H9 (cell line): ENCODE data around the gene CPT1A. TPM values are rescaled to one million over a fixed set of nuclear protein-coding genes. Genes with fewer than 3 reads are reported as not detected.

Experiments used
- DNase-seq: peaks from one replicate; pipeline ENCODE4 v3.0.0-alpha.2; 2017
- H2AFZ ChIP-seq: one replicate; pipeline ENCODE4 v1.6.1; 2013; ENCODE audit warnings: mild to moderate bottlenecking, low read length, control low read depth, moderate library complexity
- H2AK5ac ChIP-seq: 2 replicates; pipeline ENCODE4 v1.6.1; 2013; ENCODE audit warnings: low read length, control low read depth, mixed read lengths; ENCODE audit not compliant: insufficient read length
- H2BK120ac ChIP-seq: one replicate; pipeline ENCODE4 v1.6.1; 2013; ENCODE audit warnings: low read depth, mild to moderate bottlenecking, low read length, control low read depth, inconsistent platforms; ENCODE audit not compliant: poor library complexity, severe bottlenecking
- H2BK12ac ChIP-seq: 2 replicates; pipeline ENCODE4 v1.6.1; 2013; ENCODE audit warnings: low read length, control low read depth, mixed read lengths, low read depth; ENCODE audit not compliant: insufficient read length
- H2BK15ac ChIP-seq: 2 replicates; pipeline ENCODE4 v1.6.1; 2013; ENCODE audit warnings: low read depth, low read length, control low read depth
- H2BK20ac ChIP-seq: one replicate; pipeline ENCODE4 v1.6.1; 2013; ENCODE audit warnings: low read depth, mild to moderate bottlenecking, low read length, control low read depth, inconsistent platforms; ENCODE audit not compliant: poor library complexity, severe bottlenecking
- H2BK5ac ChIP-seq: 2 replicates; pipeline ENCODE4 v1.6.1; 2013; ENCODE audit warnings: low read length, control low read depth, mixed read lengths; ENCODE audit not compliant: insufficient read length
- H3K14ac ChIP-seq: 2 replicates; pipeline ENCODE4 v1.6.1; 2013; ENCODE audit warnings: low read length, control low read depth; ENCODE audit not compliant: insufficient read depth
- H3K18ac ChIP-seq: 2 replicates; pipeline ENCODE4 v1.6.1; 2013; ENCODE audit warnings: low read depth, mild to moderate bottlenecking, mixed read lengths, low read length, control low read depth; ENCODE audit not compliant: insufficient read length
- H3K23ac ChIP-seq: 2 replicates; pipeline ENCODE4 v1.6.1; 2013; ENCODE audit warnings: low read length, control low read depth, mixed read lengths, low read depth; ENCODE audit not compliant: insufficient read length
- H3K23me2 ChIP-seq: 2 replicates; pipeline ENCODE4 v1.6.1; 2013; ENCODE audit warnings: low read depth, mild to moderate bottlenecking, mixed read lengths, low read length, control low read depth; ENCODE audit not compliant: insufficient read length, poor library complexity, severe bottlenecking
- H3K27ac ChIP-seq: 2 replicates; pipeline ENCODE4 v1.5.1; 2013; ENCODE audit warnings: low read length, control low read depth, mixed read lengths, low read depth; ENCODE audit not compliant: insufficient read length
- H3K27me3 ChIP-seq: 2 replicates; pipeline ENCODE4 v1.6.1; 2013; ENCODE audit warnings: low read length, control low read depth, inconsistent platforms; ENCODE audit not compliant: insufficient read depth
- H3K4ac ChIP-seq: 2 replicates; pipeline ENCODE4 v1.6.1; 2013; ENCODE audit warnings: low read depth, mild to moderate bottlenecking, control low read depth, inconsistent platforms, low read length, moderate library complexity
- H3K4me1 ChIP-seq: 2 replicates; pipeline ENCODE4 v1.6.1; 2013; ENCODE audit warnings: low read length, control low read depth, inconsistent platforms; ENCODE audit not compliant: insufficient read depth
- H3K4me2 ChIP-seq: 2 replicates; pipeline ENCODE4 v1.6.1; 2013; ENCODE audit warnings: low read length, control low read depth, mixed read lengths; ENCODE audit not compliant: insufficient read length, insufficient read depth
- H3K56ac ChIP-seq: 2 replicates; pipeline ENCODE4 v1.6.1; 2013; ENCODE audit warnings: low read depth, mild to moderate bottlenecking, mixed read lengths, low read length, control low read depth; ENCODE audit not compliant: insufficient read length
- H3K79me1 ChIP-seq: 2 replicates; pipeline ENCODE4 v1.6.1; 2013; ENCODE audit warnings: low read depth, mild to moderate bottlenecking, moderate library complexity, low read length, control low read depth, inconsistent platforms; ENCODE audit not compliant: insufficient read depth, poor library complexity, severe bottlenecking
- H3K79me2 ChIP-seq: 2 replicates; pipeline ENCODE4 v1.6.1; 2013; ENCODE audit warnings: low read length, control low read depth, inconsistent platforms; ENCODE audit not compliant: insufficient read depth
- H3K9ac ChIP-seq: 2 replicates; pipeline ENCODE4 v1.6.1; 2013; ENCODE audit warnings: low read length, control low read depth, mixed read lengths; ENCODE audit not compliant: insufficient read length; ENCODE audit errors: extremely low read depth
- H3K9me3 ChIP-seq: one replicate; pipeline ENCODE4 v1.6.1; 2013; ENCODE audit warnings: low read depth, low read length, inconsistent platforms; ENCODE audit not compliant: control insufficient read depth
- H3T11ph ChIP-seq: one replicate; pipeline ENCODE4 v1.6.1; 2013; ENCODE audit warnings: mild to moderate bottlenecking, low read length, control low read depth, inconsistent platforms
- H4K20me1 ChIP-seq: one replicate; pipeline ENCODE4 v1.6.1; 2013; ENCODE audit not compliant: control insufficient read depth, insufficient read length, insufficient read depth
- H4K5ac ChIP-seq: 2 replicates; pipeline ENCODE4 v1.6.1; 2013; ENCODE audit warnings: low read depth, mild to moderate bottlenecking, mixed read lengths, low read length, control low read depth; ENCODE audit not compliant: insufficient read length
- H4K8ac ChIP-seq: replicated peaks from 2 replicates; pipeline ENCODE4 v1.6.1; 2013; ENCODE audit warnings: low read length, control low read depth, mixed read lengths, low read depth; ENCODE audit not compliant: insufficient read length
- H4K91ac ChIP-seq: 2 replicates; pipeline ENCODE4 v1.6.1; 2013; ENCODE audit warnings: low read depth, mild to moderate bottlenecking, moderate library complexity, mixed read lengths, low read length, control low read depth; ENCODE audit not compliant: insufficient read length
- H3K27ac Mint-ChIP-seq, 3 experiments: 2 replicates in 2 of 3; 3 replicates in 1 of 3; pipeline ENCODE4 v1.8.0; 2020 to 2021; ENCODE audit warnings: mixed read lengths in 3 of 3, mild to moderate bottlenecking in 1 of 3, moderate library complexity in 1 of 3
- H3K27me3 Mint-ChIP-seq: 2 replicates; pipeline ENCODE4 v1.8.0; 2021; ENCODE audit warnings: low read depth, mild to moderate bottlenecking, moderate library complexity, mixed read lengths
- H3K36me3 Mint-ChIP-seq, 3 experiments: 2 replicates in 2 of 3; 3 replicates in 1 of 3; pipeline ENCODE4 v1.8.0; 2020 to 2021; ENCODE audit warnings: low read depth in 3 of 3, mixed read lengths in 3 of 3; ENCODE audit not compliant: insufficient read depth in 1 of 3
- H3K4me1 Mint-ChIP-seq, 2 experiments: 2 replicates each; pipeline ENCODE4 v1.8.0; 2020; ENCODE audit warnings: mixed read lengths in 2 of 2
- H3K4me3 Mint-ChIP-seq, 2 experiments: 2 replicates in 1 of 2; 3 replicates in 1 of 2; pipeline ENCODE4 v1.8.0; 2020 to 2021; ENCODE audit warnings: mild to moderate bottlenecking in 2 of 2, mixed read lengths in 2 of 2, moderate library complexity in 1 of 2
- H3K9me3 Mint-ChIP-seq, 2 experiments: 2 replicates in 1 of 2; 3 replicates in 1 of 2; pipeline ENCODE4 v1.8.0; 2020; ENCODE audit warnings: mild to moderate bottlenecking in 2 of 2, mixed read lengths in 2 of 2, moderate library complexity in 1 of 2
- WGBS: extraction: QIAGEN DNeasy Blood & Tissue Kit; methylation state at CpG from one replicate; pipeline ENCODE4 v1.1.7; 2013; ENCODE audit warnings: missing lambda C conversion rate, low lambda C conversion rate, mixed read lengths; ENCODE audit not compliant: insufficient read length; ENCODE audit errors: extremely low coverage; 5-methylcytosine and 5-hydroxymethylcytosine counted together
- total RNA-seq: library from RNA; stranded (reverse); gene quantifications from 2 replicates; pipeline ENCODE4 v1.2.1, GENCODE V29; 2021
- TF ChIP-seq, protein P1 (sequence below): fragments of 200-600 bp; sonication (generic); conservative IDR thresholded peaks from 3 replicates; pipeline ENCODE4 v1.8.0; 2021; ENCODE audit warnings: antibody characterized with exemption, mild to moderate bottlenecking

Gene CPT1A
- total RNA-seq, 1 experiment from 2014 or later = 7.5 TPM

DNA sequence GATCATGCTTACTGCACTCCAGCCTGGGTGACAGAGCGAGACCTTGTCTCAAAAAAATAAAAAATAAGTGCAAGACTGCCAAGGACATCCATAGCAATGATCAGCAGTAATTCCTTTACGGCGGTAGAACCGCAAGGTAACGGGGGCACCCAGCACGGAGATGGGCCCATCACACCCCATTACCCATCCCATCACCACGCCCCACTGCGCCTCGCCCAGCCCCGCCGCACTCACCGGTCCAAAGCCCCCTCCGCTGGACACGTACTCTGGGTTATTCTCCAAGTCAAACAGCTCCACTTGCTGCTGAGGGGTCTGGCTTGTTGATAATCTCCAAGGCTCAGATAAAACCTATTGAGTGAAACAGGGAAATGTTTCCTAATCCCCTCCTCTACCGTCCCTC is 81.7 kb downstream of the CPT1A start:
- Histone ChIP-seq H2BK120ac (no peak overlapping the region), H4K20me1 (no peaks in the 10 kb centered on the region), H4K91ac (no peak overlapping the region), H3K23ac (no peak overlapping the region), H3K14ac (no peak overlapping the region), H3K79me2 (no peaks in the 10 kb centered on the region), H3K9ac (no peak overlapping the region), H2AFZ (no peak overlapping the region), H4K8ac (no peak overlapping the region), H4K5ac (no peak overlapping the region), H3K18ac (no peak overlapping the region), H3T11ph (no peak overlapping the region), H3K4ac (no peak overlapping the region), H3K27ac (no peak overlapping the region), H3K79me1 (no peaks in the 10 kb centered on the region), H3K4me2 (no peak overlapping the region), H2BK12ac (no peak overlapping the region), H2BK20ac (no peak overlapping the region), H3K23me2 (no peaks in the 10 kb centered on the region), H2BK15ac (no peak overlapping the region), H3K27me3 (no peaks in the 10 kb centered on the region), H3K9me3 (no peaks in the 10 kb centered on the region), H2BK5ac (no peak overlapping the region), H2AK5ac (no peak overlapping the region), H3K56ac (no peak overlapping the region), H3K4me1 (no peaks in the 10 kb centered on the region)
- H3K4me1 Mint-ChIP-seq = peaks cover 11 to 19% of the 10 kb centered on the region in 2 experiments
- no peaks in the 10 kb centered on the region; the same call in 1 of the 2 replicates for H3K27me3 Mint-ChIP-seq
- TF ChIP-seq, protein P1, sequence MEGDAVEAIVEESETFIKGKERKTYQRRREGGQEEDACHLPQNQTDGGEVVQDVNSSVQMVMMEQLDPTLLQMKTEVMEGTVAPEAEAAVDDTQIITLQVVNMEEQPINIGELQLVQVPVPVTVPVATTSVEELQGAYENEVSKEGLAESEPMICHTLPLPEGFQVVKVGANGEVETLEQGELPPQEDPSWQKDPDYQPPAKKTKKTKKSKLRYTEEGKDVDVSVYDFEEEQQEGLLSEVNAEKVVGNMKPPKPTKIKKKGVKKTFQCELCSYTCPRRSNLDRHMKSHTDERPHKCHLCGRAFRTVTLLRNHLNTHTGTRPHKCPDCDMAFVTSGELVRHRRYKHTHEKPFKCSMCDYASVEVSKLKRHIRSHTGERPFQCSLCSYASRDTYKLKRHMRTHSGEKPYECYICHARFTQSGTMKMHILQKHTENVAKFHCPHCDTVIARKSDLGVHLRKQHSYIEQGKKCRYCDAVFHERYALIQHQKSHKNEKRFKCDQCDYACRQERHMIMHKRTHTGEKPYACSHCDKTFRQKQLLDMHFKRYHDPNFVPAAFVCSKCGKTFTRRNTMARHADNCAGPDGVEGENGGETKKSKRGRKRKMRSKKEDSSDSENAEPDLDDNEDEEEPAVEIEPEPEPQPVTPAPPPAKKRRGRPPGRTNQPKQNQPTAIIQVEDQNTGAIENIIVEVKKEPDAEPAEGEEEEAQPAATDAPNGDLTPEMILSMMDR = no peak
- H3K36me3 Mint-ChIP-seq = no peaks in the 10 kb centered on the region; a peak in 1 of 7 replicates
- WGBS = no CpG with 5 or more reads among the region's 15 CpGs
- no peak for DNase-seq
- H3K9me3 Mint-ChIP-seq = no peaks in the 10 kb centered on the region; a peak in 1 of 5 replicates
- H3K27ac Mint-ChIP-seq = no peak overlapping the region
- no peak overlapping the region for H3K4me3 Mint-ChIP-seq
